Astrocyte (in vitro differentiated cells and primary cell): ENCODE measurements around the gene GM2A. TPM values are rescaled to one million over a fixed set of nuclear protein-coding genes. Genes with fewer than 3 reads are reported as not detected.

Source experiments
- DNase-seq: peaks from one replicate; pipeline ENCODE4 v3.0.0-alpha.2; 2010; ENCODE audit warnings: low read depth
- FAIRE-seq: peaks from 2 replicates; lab custom pipeline; 2011; peaks lifted over from hg19 to GRCh38; lab: Jason Lieb, UNC
- H2AFZ ChIP-seq: 2 replicates; pipeline ENCODE4 v1.6.0; 2012; ENCODE audit warnings: low read depth, low read length, inconsistent platforms
- H3K27ac ChIP-seq: 2 replicates; pipeline ENCODE4 v1.5.1; 2011; ENCODE audit warnings: low read depth, low read length, inconsistent platforms
- H3K27me3 ChIP-seq: 2 replicates; pipeline ENCODE4 v1.6.0; 2011; ENCODE audit warnings: low read length, inconsistent platforms; ENCODE audit not compliant: insufficient read depth
- H3K36me3 ChIP-seq: 2 replicates; pipeline ENCODE4 v1.5.1; 2011; ENCODE audit warnings: low read length, inconsistent platforms; ENCODE audit not compliant: insufficient read depth
- H3K4me1 ChIP-seq: 2 replicates; pipeline ENCODE4 v1.5.1; 2011; ENCODE audit warnings: low read length, inconsistent platforms; ENCODE audit not compliant: insufficient read depth
- H3K4me2 ChIP-seq: 2 replicates; pipeline ENCODE4 v1.6.0; 2012; ENCODE audit warnings: low read length, inconsistent platforms
- H3K4me3 ChIP-seq: 2 replicates; pipeline ENCODE4 v1.5.1; 2011; ENCODE audit warnings: low read depth, mild to moderate bottlenecking, low read length, inconsistent platforms; ENCODE audit not compliant: insufficient read depth
- H3K79me2 ChIP-seq: 2 replicates; pipeline ENCODE4 v1.6.0; 2012; ENCODE audit warnings: mild to moderate bottlenecking, low read length, inconsistent platforms; ENCODE audit not compliant: insufficient read depth
- H3K9ac ChIP-seq: 2 replicates; pipeline ENCODE4 v1.6.0; 2012; ENCODE audit warnings: mild to moderate bottlenecking, low read length, inconsistent platforms
- H3K9me3 ChIP-seq: 2 replicates; pipeline ENCODE4 v1.5.1; 2012; ENCODE audit warnings: low read depth, mild to moderate bottlenecking, low read length, inconsistent platforms; ENCODE audit not compliant: insufficient read depth
- H4K20me1 ChIP-seq: 2 replicates; pipeline ENCODE4 v1.6.0; 2012; ENCODE audit warnings: low read length, inconsistent platforms; ENCODE audit not compliant: insufficient read depth
- H3K27ac Mint-ChIP-seq: one replicate; pipeline ENCODE4 v1.8.0; 2021; ENCODE audit warnings: mild to moderate bottlenecking, mixed read lengths; ENCODE audit not compliant: unreplicated experiment
- H3K27me3 Mint-ChIP-seq: one replicate; pipeline ENCODE4 v1.8.0; 2021; ENCODE audit warnings: low read depth, mixed read lengths; ENCODE audit not compliant: unreplicated experiment
- H3K36me3 Mint-ChIP-seq: one replicate; pipeline ENCODE4 v1.8.0; 2021; ENCODE audit warnings: low read depth, mixed read lengths; ENCODE audit not compliant: unreplicated experiment
- H3K4me1 Mint-ChIP-seq: one replicate; pipeline ENCODE4 v1.8.0; 2021; ENCODE audit warnings: low read depth, mixed read lengths; ENCODE audit not compliant: unreplicated experiment
- H3K4me3 Mint-ChIP-seq: one replicate; pipeline ENCODE4 v1.8.0; 2021; ENCODE audit warnings: mild to moderate bottlenecking, moderate library complexity, mixed read lengths; ENCODE audit not compliant: unreplicated experiment
- H3K9me3 Mint-ChIP-seq: one replicate; pipeline ENCODE4 v1.8.0; 2021; ENCODE audit warnings: mild to moderate bottlenecking, mixed read lengths; ENCODE audit not compliant: unreplicated experiment
- EZH2 ChIP-seq: IDR thresholded peaks from 2 replicates; pipeline ENCODE4 v1.6.1; 2012; ENCODE audit warnings: mild to moderate bottlenecking, low read length, inconsistent platforms; ENCODE audit not compliant: insufficient read depth
- total RNA-seq: library from RNA; stranded (reverse); gene quantifications from 2 replicates; pipeline ENCODE4 v1.2.1, GENCODE V29; 2021
- TF ChIP-seq, protein P1 (sequence below): IDR thresholded peaks from 2 replicates; pipeline ENCODE4 v1.5.1; 2011; ENCODE audit warnings: low read depth, mild to moderate bottlenecking, inconsistent platforms, low read length, moderate library complexity; ENCODE audit not compliant: insufficient read depth

The GM2A gene
- total RNA-seq, 1 donor from 2014 or later = 23.4 TPM

- no peak for DNase-seq
- no peak overlapping the region for H3K9ac ChIP-seq
- no peak for TF ChIP-seq EZH2
- TF ChIP-seq, protein P1, sequence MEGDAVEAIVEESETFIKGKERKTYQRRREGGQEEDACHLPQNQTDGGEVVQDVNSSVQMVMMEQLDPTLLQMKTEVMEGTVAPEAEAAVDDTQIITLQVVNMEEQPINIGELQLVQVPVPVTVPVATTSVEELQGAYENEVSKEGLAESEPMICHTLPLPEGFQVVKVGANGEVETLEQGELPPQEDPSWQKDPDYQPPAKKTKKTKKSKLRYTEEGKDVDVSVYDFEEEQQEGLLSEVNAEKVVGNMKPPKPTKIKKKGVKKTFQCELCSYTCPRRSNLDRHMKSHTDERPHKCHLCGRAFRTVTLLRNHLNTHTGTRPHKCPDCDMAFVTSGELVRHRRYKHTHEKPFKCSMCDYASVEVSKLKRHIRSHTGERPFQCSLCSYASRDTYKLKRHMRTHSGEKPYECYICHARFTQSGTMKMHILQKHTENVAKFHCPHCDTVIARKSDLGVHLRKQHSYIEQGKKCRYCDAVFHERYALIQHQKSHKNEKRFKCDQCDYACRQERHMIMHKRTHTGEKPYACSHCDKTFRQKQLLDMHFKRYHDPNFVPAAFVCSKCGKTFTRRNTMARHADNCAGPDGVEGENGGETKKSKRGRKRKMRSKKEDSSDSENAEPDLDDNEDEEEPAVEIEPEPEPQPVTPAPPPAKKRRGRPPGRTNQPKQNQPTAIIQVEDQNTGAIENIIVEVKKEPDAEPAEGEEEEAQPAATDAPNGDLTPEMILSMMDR = no peak
- no peaks in the 10 kb centered on the region for H3K9me3 ChIP-seq
- no peak overlapping the region for H3K27ac Mint-ChIP-seq
- H3K4me3 Mint-ChIP-seq = no peak overlapping the region
- H3K36me3 Mint-ChIP-seq = no peaks in the 10 kb centered on the region
- no peaks in the 10 kb centered on the region for H3K79me2 ChIP-seq
- H3K4me3 ChIP-seq = no peak overlapping the region
- no peak overlapping the region for H3K4me2 ChIP-seq
- no peaks in the 10 kb centered on the region for H3K36me3 ChIP-seq
- no peak overlapping the region for H3K27ac ChIP-seq
- H2AFZ ChIP-seq = no peak overlapping the region
- no peaks in the 10 kb centered on the region for H3K4me1 ChIP-seq
- peaks cover 2% of the 10 kb centered on the region for H3K4me1 Mint-ChIP-seq
- H4K20me1 ChIP-seq = no peaks in the 10 kb centered on the region
- peaks cover 17% of the 10 kb centered on the region for H3K27me3 Mint-ChIP-seq
- H3K9me3 Mint-ChIP-seq = no peaks in the 10 kb centered on the region
- no peak for FAIRE-seq
- H3K27me3 ChIP-seq = no peaks in the 10 kb centered on the region
These were observed 34.8 kb upstream of the GM2A start for GRCh38 chr5:151218177-151218576.

DNA sequence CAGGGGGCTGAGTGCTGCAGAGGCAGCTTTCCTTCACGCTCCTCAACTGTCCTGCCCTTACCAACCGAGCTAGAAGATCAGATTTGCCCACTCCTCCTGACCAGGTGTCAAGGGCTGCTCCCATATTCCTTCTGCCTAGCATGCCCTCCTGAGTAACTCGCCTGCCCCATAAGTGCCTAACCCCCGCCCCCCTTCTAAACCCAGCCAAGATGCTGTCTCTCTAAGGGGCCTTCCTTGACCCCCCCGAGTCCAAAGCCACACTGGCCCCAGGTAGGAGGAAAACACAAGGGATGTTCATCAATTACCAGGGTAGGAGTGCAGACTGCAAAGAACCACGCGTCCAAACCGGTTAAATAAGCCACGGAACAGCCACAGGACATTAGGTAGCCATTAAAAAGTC lies 33.8 kb upstream of the GM2A start:
- no peaks in the 10 kb centered on the region for H3K9me3 Mint-ChIP-seq
- no peak overlapping the region for H3K27ac Mint-ChIP-seq
- TF ChIP-seq EZH2 = no peak
- TF ChIP-seq, protein P1 = no peak
- H3K4me1 ChIP-seq = no peaks in the 10 kb centered on the region
- H3K4me3 ChIP-seq = no peak overlapping the region
- no peaks in the 10 kb centered on the region for H3K79me2 ChIP-seq
- FAIRE-seq = no peak
- no peaks in the 10 kb centered on the region for H3K36me3 ChIP-seq
- no peak overlapping the region for H3K9ac ChIP-seq
- H3K27me3 ChIP-seq = no peaks in the 10 kb centered on the region
- H3K36me3 Mint-ChIP-seq = no peaks in the 10 kb centered on the region
- no peak overlapping the region for H3K4me2 ChIP-seq
- no peak for DNase-seq
- H3K27ac ChIP-seq = no peak overlapping the region
- H3K27me3 Mint-ChIP-seq = peaks cover 17% of the 10 kb centered on the region
- H3K4me3 Mint-ChIP-seq = no peak overlapping the region
- H3K4me1 Mint-ChIP-seq = peaks cover 2% of the 10 kb centered on the region
- no peaks in the 10 kb centered on the region for H3K9me3 ChIP-seq
- no peak overlapping the region for H2AFZ ChIP-seq
- H4K20me1 ChIP-seq = no peaks in the 10 kb centered on the region

DNA sequence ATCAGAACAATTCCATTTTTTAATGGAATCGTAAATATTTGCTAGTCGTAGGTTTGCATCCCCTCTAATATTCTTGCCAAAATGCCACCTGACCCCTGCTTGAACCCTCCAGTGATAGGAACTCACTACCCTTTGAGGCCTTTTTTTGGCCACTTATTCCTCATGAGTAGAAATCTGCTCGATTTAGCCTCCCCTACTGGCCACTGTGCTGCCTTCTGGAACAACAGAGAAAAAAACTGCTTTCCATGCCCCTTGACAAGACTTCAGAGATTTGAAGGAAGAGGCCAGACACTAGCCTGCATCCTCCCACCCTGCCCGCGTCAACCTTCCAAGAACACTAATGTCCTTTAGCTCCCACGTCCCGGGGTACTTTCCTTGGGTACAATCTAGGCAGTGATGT lies 33.2 kb upstream of the GM2A start:
- H3K4me1 Mint-ChIP-seq = peaks cover 2% of the 10 kb centered on the region
- DNase-seq (no peak), FAIRE-seq (no peak)
- no peaks in the 10 kb centered on the region for H3K36me3 Mint-ChIP-seq
- Histone ChIP-seq H4K20me1 (no peaks in the 10 kb centered on the region), H3K9me3 (no peaks in the 10 kb centered on the region), H3K4me2 (no peak overlapping the region), H3K4me3 (no peak overlapping the region), H3K79me2 (no peaks in the 10 kb centered on the region), H3K27me3 (no peaks in the 10 kb centered on the region), H3K27ac (no peak overlapping the region), H2AFZ (no peak overlapping the region), H3K36me3 (no peaks in the 10 kb centered on the region), H3K4me1 (no peaks in the 10 kb centered on the region), H3K9ac (no peak overlapping the region)
- TF ChIP-seq, protein P1 = no peak
- TF ChIP-seq EZH2 = no peak
- no peak overlapping the region for H3K27ac Mint-ChIP-seq
- H3K27me3 Mint-ChIP-seq = peaks cover 17% of the 10 kb centered on the region
- H3K4me3 Mint-ChIP-seq = no peak overlapping the region
- H3K9me3 Mint-ChIP-seq = no peaks in the 10 kb centered on the region
